Adrenal gland (tissue), 5 donors: Measurements from ENCODE around the gene FXYD2.

Source experiments
- POLR2A ChIP-seq, 2 donors: fragments of 450-650 bp; IDR thresholded peaks; one replicate each; pipeline ENCODE4 v1.6.1; 2017; ENCODE audit warnings: antibody characterized with exemption in 2 of 2, mild to moderate bottlenecking in 2 of 2, moderate library complexity in 1 of 2
- TF ChIP-seq, protein P1 (sequence below), 6 experiments: fragments of 450-650 bp in 4 of 6; fragments of 200-600 bp in 2 of 6; sonication (generic) in 1 of 6; IDR thresholded peaks; 1 replicate in 5 of 6; 2 replicates in 1 of 6; pipeline versions ENCODE4 v1.5.1 to v1.8.0; 2016 to 2021; ENCODE audit warnings: antibody characterized with exemption in 6 of 6, mild to moderate bottlenecking in 2 of 6, moderate library complexity in 1 of 6
- donor health status: DM: no; HTN: no; CAD: no.

DNA sequence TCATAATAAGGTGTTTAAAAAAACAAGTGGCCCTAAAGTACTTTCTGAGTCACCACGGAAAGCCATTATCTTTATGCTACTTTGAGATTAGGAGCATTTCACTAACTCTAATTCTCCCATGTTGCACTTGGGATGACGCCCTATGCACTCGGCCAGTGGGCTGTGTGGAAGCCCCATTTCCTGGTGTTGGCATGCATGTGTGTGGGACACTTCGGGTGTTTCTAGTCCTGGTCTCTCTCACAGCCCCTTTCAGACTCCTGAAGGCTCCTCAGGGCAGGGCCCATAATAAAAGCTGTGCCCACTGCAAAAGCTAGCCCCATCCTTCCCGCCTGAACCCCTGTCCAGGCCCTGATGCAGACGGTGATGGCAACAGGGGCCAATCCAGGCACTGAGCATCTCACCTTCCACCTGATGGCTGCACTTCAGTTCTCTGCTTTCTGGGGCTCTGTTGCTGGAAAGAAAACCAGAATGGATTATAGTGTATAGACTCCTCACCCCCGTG lies 14.9 kb upstream of the FXYD2 start:
- TF ChIP-seq, protein P1, sequence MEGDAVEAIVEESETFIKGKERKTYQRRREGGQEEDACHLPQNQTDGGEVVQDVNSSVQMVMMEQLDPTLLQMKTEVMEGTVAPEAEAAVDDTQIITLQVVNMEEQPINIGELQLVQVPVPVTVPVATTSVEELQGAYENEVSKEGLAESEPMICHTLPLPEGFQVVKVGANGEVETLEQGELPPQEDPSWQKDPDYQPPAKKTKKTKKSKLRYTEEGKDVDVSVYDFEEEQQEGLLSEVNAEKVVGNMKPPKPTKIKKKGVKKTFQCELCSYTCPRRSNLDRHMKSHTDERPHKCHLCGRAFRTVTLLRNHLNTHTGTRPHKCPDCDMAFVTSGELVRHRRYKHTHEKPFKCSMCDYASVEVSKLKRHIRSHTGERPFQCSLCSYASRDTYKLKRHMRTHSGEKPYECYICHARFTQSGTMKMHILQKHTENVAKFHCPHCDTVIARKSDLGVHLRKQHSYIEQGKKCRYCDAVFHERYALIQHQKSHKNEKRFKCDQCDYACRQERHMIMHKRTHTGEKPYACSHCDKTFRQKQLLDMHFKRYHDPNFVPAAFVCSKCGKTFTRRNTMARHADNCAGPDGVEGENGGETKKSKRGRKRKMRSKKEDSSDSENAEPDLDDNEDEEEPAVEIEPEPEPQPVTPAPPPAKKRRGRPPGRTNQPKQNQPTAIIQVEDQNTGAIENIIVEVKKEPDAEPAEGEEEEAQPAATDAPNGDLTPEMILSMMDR (IDR thresholded peaks at IDR 0.05) = no peak
- TF ChIP-seq POLR2A (IDR thresholded peaks at IDR 0.05) = no peak
